NCI-H748 treated with DMSO at 0.1 percent for 48 hours (cell line): ENCODE data around the gene SPESP1.

Experiments
- DNase-seq: peaks from one replicate; lab custom pipeline; 2025; lab: John Stamatoyannopoulos, UW

SPESP1 gene

GRCh38 chr15:68991723-68992122, 61.4 kb downstream of the SPESP1 start:
- DNase-seq = no peak

DNA sequence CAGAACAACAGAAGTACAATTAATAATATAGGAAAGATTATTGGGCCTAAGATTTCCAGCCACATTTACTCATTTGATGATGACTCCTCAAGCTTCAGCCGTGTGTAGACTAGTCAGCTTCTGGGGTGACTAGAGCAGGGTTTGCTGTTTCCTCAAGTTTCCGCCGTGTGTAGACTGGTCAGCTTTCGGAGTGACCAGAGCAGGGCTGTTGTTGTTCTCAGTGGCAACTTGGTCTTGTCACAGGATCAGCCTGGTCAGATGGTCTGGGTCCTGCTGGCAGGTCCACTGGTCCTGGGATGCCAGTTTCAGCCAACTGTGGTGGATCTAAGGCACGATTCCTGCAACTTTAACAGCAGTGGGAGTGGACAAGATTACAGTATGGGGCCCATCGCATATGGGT, 62.4 kb downstream of the SPESP1 start:
- DNase-seq = no peak

DNA sequence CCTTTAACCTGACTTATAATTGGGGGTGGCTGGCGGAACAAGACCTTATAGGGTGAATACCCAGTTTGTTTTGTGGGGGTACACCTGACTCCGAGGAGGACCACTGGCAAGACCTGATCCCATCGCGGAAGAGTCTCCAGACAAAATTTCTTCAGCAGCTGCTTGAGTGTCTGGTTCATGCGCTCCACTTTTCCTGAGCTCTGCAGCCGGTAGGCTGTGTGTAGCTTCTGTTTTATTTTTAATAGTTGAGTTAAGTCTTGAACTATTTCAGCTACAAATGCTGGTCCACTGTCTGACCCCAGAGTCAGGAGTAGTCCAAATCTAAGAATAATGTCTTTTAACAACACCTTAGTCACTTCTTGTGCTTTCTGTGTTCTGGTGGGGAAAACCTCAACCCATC, 63.0 kb downstream of the SPESP1 start:
- no peak for DNase-seq

DNA sequence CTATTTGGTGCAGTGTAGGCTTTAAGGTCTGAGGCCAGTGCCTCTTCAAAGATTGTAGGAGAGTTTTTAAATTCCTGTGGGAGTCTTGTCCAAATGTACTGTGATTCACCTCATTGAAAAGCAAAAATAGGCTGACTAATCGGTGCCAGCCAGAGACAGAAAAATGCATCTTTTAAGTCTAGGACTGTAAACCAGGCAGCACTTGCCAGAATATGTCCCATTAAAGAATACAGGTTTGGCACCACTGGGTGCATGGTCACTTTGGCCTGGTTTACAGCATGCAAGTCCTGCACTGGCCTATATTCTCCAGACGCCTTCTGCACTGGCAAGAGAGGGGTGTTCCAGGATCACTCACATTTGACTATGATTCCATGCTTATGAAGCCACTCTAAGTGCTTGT, 63.8 kb downstream of the SPESP1 start:
- no peak for DNase-seq

DNA sequence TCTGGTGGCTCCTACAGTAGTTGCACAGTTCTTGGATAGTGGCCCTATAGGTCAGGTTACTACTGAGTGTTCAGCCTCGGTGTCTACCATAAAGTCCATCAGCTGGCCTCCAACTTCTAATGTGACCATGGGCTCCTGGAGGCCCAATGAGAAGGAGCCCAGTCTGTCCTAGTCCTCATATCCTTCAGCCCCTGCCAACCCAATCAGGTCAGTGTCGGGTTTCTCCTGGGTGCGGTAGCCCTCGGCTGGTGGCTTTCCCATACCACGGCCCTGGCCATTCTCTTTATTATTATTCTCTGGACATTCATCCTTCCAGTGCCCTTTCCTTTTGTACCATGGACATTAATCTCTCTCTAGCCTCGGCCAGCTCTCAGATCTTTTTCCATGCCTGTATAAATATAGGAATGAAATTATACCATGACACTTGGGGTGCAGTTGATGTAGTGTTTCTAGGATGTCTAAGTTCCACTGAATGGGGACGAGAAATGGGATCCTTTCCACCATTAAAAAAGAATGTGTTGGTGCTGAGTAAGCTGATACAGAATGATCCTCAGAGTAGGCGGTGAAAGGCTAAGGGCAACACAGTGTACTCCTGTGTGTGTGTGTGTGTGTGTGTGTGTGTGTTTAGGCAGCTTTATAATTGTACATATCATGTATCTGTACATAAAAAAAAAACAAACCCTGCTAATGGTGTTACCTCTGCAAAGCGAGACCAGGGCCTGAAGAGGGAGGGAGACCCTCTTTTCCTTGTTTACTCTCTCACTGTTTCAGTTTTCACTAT, 64.8 kb downstream of the SPESP1 start:
- no peak for DNase-seq
